ENCODE measurements around the gene OR51B5. TPM values are rescaled to one million over a fixed set of nuclear protein-coding genes. Genes with fewer than 3 reads are reported as not detected.
A peak's percentile ranks its signal among the peaks of the same experiment; 100 is the strongest.

The OR51B5 gene
- total and polyA plus RNA-seq, 2 of the 4 experiments (the other 2 are of a cell fraction): 0.09 to 0.54 TPM

GRCh38 chr11:5303626-5304025 lies 39.7 kb downstream of the OR51B5 start:
- TF ChIP-seq ELK1 (IDR thresholded peaks at IDR 0.05; ENCODE audit: borderline replicate concordance, low read depth, low read length) (no peak), RCOR1 (IDR thresholded peaks at IDR 0.05; ENCODE audit: insufficient replicate concordance, low read length) (no peak), BHLHE40 (IDR thresholded peaks at IDR 0.05; ENCODE audit: low read depth, low read length) (no peak), MXI1 (IDR thresholded peaks at IDR 0.05; ENCODE audit: borderline replicate concordance, low read depth, low read length) (no peak), FOS (IDR thresholded peaks at IDR 0.05; ENCODE audit: low read depth, low read length) (no peak), SMC3 (IDR thresholded peaks at IDR 0.05; ENCODE audit: low read depth, low read length) (no peak), MAFK (IDR thresholded peaks at IDR 0.05; ENCODE audit: low read depth, low read length) (no peak), CEBPB (IDR thresholded peaks at IDR 0.05; ENCODE audit: low read depth, low read length) (no peak), RFX5 (IDR thresholded peaks at IDR 0.05; ENCODE audit: low read depth, low read length) (no peak)
- TF ChIP-seq, protein P1, sequence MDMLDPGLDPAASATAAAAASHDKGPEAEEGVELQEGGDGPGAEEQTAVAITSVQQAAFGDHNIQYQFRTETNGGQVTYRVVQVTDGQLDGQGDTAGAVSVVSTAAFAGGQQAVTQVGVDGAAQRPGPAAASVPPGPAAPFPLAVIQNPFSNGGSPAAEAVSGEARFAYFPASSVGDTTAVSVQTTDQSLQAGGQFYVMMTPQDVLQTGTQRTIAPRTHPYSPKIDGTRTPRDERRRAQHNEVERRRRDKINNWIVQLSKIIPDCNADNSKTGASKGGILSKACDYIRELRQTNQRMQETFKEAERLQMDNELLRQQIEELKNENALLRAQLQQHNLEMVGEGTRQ (IDR thresholded peaks at IDR 0.05; ENCODE audit: low read depth, low read length): no peak
- TF ChIP-seq, protein P2, sequence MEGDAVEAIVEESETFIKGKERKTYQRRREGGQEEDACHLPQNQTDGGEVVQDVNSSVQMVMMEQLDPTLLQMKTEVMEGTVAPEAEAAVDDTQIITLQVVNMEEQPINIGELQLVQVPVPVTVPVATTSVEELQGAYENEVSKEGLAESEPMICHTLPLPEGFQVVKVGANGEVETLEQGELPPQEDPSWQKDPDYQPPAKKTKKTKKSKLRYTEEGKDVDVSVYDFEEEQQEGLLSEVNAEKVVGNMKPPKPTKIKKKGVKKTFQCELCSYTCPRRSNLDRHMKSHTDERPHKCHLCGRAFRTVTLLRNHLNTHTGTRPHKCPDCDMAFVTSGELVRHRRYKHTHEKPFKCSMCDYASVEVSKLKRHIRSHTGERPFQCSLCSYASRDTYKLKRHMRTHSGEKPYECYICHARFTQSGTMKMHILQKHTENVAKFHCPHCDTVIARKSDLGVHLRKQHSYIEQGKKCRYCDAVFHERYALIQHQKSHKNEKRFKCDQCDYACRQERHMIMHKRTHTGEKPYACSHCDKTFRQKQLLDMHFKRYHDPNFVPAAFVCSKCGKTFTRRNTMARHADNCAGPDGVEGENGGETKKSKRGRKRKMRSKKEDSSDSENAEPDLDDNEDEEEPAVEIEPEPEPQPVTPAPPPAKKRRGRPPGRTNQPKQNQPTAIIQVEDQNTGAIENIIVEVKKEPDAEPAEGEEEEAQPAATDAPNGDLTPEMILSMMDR (conservative IDR thresholded peaks at IDR 0.05; ENCODE audit: low read depth, low read length): no peak
- Histone ChIP-seq H2AK9ac (replicated peaks; ENCODE audit: low read depth, low read length, poor library complexity) (no peak overlapping the region), H3K36me3 (ENCODE audit: control insufficient read depth, insufficient read depth, low read length) (no peaks in the 10 kb centered on the region), H4K91ac (ENCODE audit: insufficient read depth, low read depth, low read length) (0 out of 2 replicates have a peak overlapping the region, but pooled peaks have one; percentile 61), H3K56ac (ENCODE audit: extremely low read depth, insufficient read depth, low read length) (no peak overlapping the region), H2AK5ac (ENCODE audit: low read depth, low read length) (no peak overlapping the region; the same call in 1 of the 2 replicates), H3K4me1 (ENCODE audit: control insufficient read depth, insufficient read depth, low read length) (peaks cover 4% of the 10 kb centered on the region; the same call in 1 of the 2 replicates), H3K9ac (ENCODE audit: low read depth, low read length) (no peak overlapping the region), H4K20me1 (ENCODE audit: insufficient read depth, low read length) (no peaks in the 10 kb centered on the region), H3K4ac (ENCODE audit: low read depth, low read length) (0 out of 2 replicates have a peak overlapping the region, but pooled peaks have one; percentile 65), H2BK15ac (ENCODE audit: low read depth, low read length) (0 out of 3 replicates have a peak overlapping the region, but pooled peaks have one; percentile 23), H3K18ac (ENCODE audit: low read depth, low read length) (peak overlapping the region; percentile 89; the same call in 1 of the 2 replicates), H2AFZ (replicated peaks; ENCODE audit: low read length, poor library complexity) (no peak overlapping the region), H2BK120ac (ENCODE audit: low read depth, low read length) (peak overlapping the region; percentile 49; the same call in 1 of the 2 replicates), H4K5ac (ENCODE audit: low read depth, low read length) (peak overlapping the region; percentile 78; the same call in 1 of the 2 replicates), H3K9me1 (ENCODE audit: insufficient read depth, low read length) (no peaks in the 10 kb centered on the region; the same call in 1 of the 2 replicates), H3K27me3 (ENCODE audit: control insufficient read depth, insufficient read depth, low read length) (no peaks in the 10 kb centered on the region), H3K14ac (replicated peaks; ENCODE audit: low read depth, low read length) (no peak overlapping the region; the same call in 1 of the 2 replicates), H3K79me1 (ENCODE audit: low read depth in 1 of 2, low read length in 2 of 2) (no peaks in the 10 kb centered on the region), H2BK5ac (ENCODE audit: low read depth, low read length, poor library complexity, severe bottlenecking) (peak overlapping the region; percentile 78), H3K23ac (ENCODE audit: low read depth, low read length) (no peak overlapping the region), H3K4me3 (ENCODE audit: insufficient read depth, low read depth, low read length) (no peak overlapping the region), H3K27ac (ENCODE audit: insufficient read depth, low read length) (no peak overlapping the region), H3K9me3 (ENCODE audit: control insufficient read depth, insufficient read depth, low read length) (no peaks in the 10 kb centered on the region), H4K8ac (ENCODE audit: low read depth in 2 of 2, low read length in 2 of 2) (peak overlapping the region; percentile 6 to 59; a peak in 1 of 4 replicates), H2BK20ac (ENCODE audit: low read depth, low read length) (no peak overlapping the region), H3K4me2 (ENCODE audit: low read depth, low read length) (no peak overlapping the region)
- POLR2A ChIA-PET (ENCODE audit: unreplicated experiment): no interaction called here
- dilution Hi-C loops (cut with HindIII; ENCODE audit: low sequenced_read_pairs, unreplicated experiment): no loop called here
- no TSS peak for BruUV-seq (replicated peaks)
- no CpG with 5 or more reads among the region's 5 CpGs for WGBS, 2 experiments (ENCODE audit: extremely low coverage in 2 of 2, insufficient read length in 1 of 2)
- CTCF ChIA-PET: interaction anchor here (0.6 to 1.2 kb wide), 2 partner anchors 62 to 100 kb away, joined by 3 to 4 read pairs; no protein-coding TSS in a partner anchor
- in situ Hi-C loops (cut with MboI; ENCODE audit: low sequenced_read_pairs): no loop called here
- ATAC-seq (ENCODE audit: low read depth) (no peak), DNase-seq (no peak)
- intact Hi-C loops (cut with micrococcal nuclease): no loop called here
